PC-3 (cell line): ENCODE data around the gene PRUNE2. TPM values are rescaled to one million over a fixed set of nuclear protein-coding genes. Genes with fewer than 3 reads are reported as not detected.

ENCODE experiments used
- ATAC-seq: fragments of 200-7000 bp; cut with Tn5 transposase; 2 replicates; pipeline ENCODE4 v1.9.1; 2020; ENCODE audit warnings: mild to moderate bottlenecking, moderate library complexity
- BruUV-seq: library from RNA; stranded (reverse); fragments of 400-500 nt; replicated peaks from 2 replicates; lab custom pipeline; 2021; lab: Mats Ljungman, UMichigan
- CTCF ChIA-PET: fragments of 300-600 bp; sonication (Branson Sonifier 250); formaldehyde crosslinking; loops from one replicate; lab custom pipeline; 2022; ENCODE audit warnings: antibody characterized with exemption; lab: Charles Lee
- POLR2A ChIA-PET: fragments of 300-600 bp; sonication (Branson Sonifier 250); formaldehyde crosslinking; loops from one replicate; lab custom pipeline; 2022; ENCODE audit warnings: antibody characterized with exemption; ENCODE audit not compliant: unreplicated experiment; lab: Charles Lee
- DNase-seq: peaks from one replicate; pipeline ENCODE4 v3.0.0-alpha.2; 2015
- H2AFZ ChIP-seq: fragments of 300-600 bp; sonication (generic); 2 replicates; pipeline ENCODE4 v1.6.0; 2016; ENCODE audit warnings: antibody characterized with exemption, low read length
- H3F3A ChIP-seq: fragments of 300-600 bp; sonication (generic); one replicate; pipeline ENCODE4 v1.6.0; 2017; ENCODE audit warnings: antibody characterized with exemption, low read length, control low read depth, mild to moderate bottlenecking; ENCODE audit not compliant: unreplicated experiment
- H3K27ac ChIP-seq: fragments of 300-600 bp; sonication (generic); 2 replicates; pipeline ENCODE4 v1.5.1; 2016; ENCODE audit warnings: mild to moderate bottlenecking, low read length
- H3K27me3 ChIP-seq: fragments of 300-600 bp; sonication (generic); 2 replicates; pipeline ENCODE4 v1.6.1; 2016; ENCODE audit warnings: low read length, mixed read lengths
- H3K36me3 ChIP-seq: fragments of 300-600 bp; sonication (generic); 2 replicates; pipeline ENCODE4 v1.6.1; 2016; ENCODE audit warnings: low read depth, mixed run types, low read length, mixed read lengths
- H3K4me1 ChIP-seq: fragments of 300-600 bp; sonication (generic); 2 replicates; pipeline ENCODE4 v1.5.1; 2016; ENCODE audit warnings: low read length; ENCODE audit not compliant: insufficient read depth
- H3K4me2 ChIP-seq: fragments of 300-600 bp; sonication (generic); 2 replicates; pipeline ENCODE4 v1.6.0; 2016; ENCODE audit warnings: low read length
- H3K4me3 ChIP-seq: fragments of 300-600 bp; sonication (generic); 2 replicates; pipeline ENCODE4 v1.5.1; 2016; ENCODE audit warnings: mild to moderate bottlenecking, low read length, mixed read lengths
- H3K79me2 ChIP-seq: fragments of 300-600 bp; sonication (generic); 2 replicates; pipeline ENCODE4 v1.6.1; 2017; ENCODE audit warnings: low read length, mixed read lengths
- H3K9ac ChIP-seq: fragments of 300-600 bp; sonication (generic); 2 replicates; pipeline ENCODE4 v1.6.0; 2016; ENCODE audit warnings: mild to moderate bottlenecking, low read length
- H3K9me2 ChIP-seq: fragments of 300-600 bp; sonication (generic); replicated peaks from 2 replicates; pipeline ENCODE4 v1.6.1; 2016; ENCODE audit warnings: mixed run types, low read length, mixed read lengths
- H3K9me3 ChIP-seq: fragments of 300-600 bp; sonication (generic); 2 replicates; pipeline ENCODE4 v1.6.1; 2016; ENCODE audit warnings: low read length, mixed read lengths
- H4K20me1 ChIP-seq: fragments of 300-600 bp; sonication (generic); 2 replicates; pipeline ENCODE4 v1.6.1; 2016; ENCODE audit warnings: low read length, mixed read lengths
- EZH2 ChIP-seq: fragments of 300-600 bp; sonication (generic); IDR thresholded peaks from one replicate; pipeline ENCODE4 v1.6.1; 2017; ENCODE audit warnings: antibody characterized with exemption, mild to moderate bottlenecking, low read length; ENCODE audit not compliant: unreplicated experiment
- EZH2phosphoT487 ChIP-seq: fragments of 300-600 bp; sonication (generic); IDR thresholded peaks from 2 replicates; pipeline ENCODE4 v1.6.1; 2018; ENCODE audit warnings: mild to moderate bottlenecking, antibody characterized with exemption, low read length, borderline replicate concordance
- intact Hi-C: fragments of 100-400 bp; cut with micrococcal nuclease; formaldehyde crosslinking; loops from 2 replicates; pipeline ENCODE4 v1.9.0; 2023
- total RNA-seq: library from RNA; depleted of rRNA; stranded (reverse); fragments of >200 nt; gene quantifications from 2 replicates; pipeline ENCODE4 v1.2.3, GENCODE V29; 2014
- TF ChIP-seq, protein P1 (sequence below): fragments of 300-600 bp; sonication (generic); conservative IDR thresholded peaks from 2 replicates; pipeline ENCODE4 v1.5.1; 2017; ENCODE audit warnings: antibody characterized with exemption, low read depth, mild to moderate bottlenecking, low read length

PRUNE2 gene
- total RNA-seq, 1 experiment from 2014 or later: not detected

DNA sequence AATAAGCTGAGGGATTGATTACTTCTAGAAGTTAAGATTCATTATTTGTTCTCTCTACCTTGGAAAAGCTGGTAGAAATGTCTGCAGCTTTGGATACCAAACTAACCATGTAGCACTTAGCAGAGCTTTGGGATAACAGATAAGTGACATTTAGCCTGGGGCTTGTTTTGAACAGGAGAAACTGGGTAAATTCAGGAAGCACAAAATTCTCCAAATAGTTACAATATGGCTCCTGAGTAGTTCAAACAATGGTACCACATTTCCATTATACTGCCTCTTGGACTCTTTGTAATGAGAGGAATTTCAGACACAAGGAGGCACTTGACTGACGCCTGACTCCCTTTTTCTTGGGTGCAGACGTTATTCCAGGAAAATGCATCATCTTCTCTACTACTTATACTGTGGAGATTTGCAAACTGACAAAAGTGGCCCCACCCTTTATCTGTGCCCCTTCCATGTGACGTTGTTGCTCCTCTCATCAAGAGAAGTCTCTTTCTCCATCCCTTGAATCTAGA, 22.5 kb downstream of the PRUNE2 start:
- Histone ChIP-seq H3F3A (no peaks in the 10 kb centered on the region), H3K27ac (no peak overlapping the region), H3K9me3 (no peaks in the 10 kb centered on the region), H3K4me3 (no peak overlapping the region), H3K79me2 (no peaks in the 10 kb centered on the region), H3K4me1 (no peaks in the 10 kb centered on the region), H2AFZ (no peak overlapping the region), H3K9ac (no peak overlapping the region), H3K9me2 (no peaks in the 10 kb centered on the region), H3K27me3 (no peaks in the 10 kb centered on the region), H3K4me2 (no peak overlapping the region), H4K20me1 (no peaks in the 10 kb centered on the region), H3K36me3 (no peaks in the 10 kb centered on the region)
- ChIA-PET CTCF (no interaction called here), POLR2A (no interaction called here)
- TF ChIP-seq EZH2: no peak
- no peak for TF ChIP-seq EZH2phosphoT487
- TF ChIP-seq, protein P1, sequence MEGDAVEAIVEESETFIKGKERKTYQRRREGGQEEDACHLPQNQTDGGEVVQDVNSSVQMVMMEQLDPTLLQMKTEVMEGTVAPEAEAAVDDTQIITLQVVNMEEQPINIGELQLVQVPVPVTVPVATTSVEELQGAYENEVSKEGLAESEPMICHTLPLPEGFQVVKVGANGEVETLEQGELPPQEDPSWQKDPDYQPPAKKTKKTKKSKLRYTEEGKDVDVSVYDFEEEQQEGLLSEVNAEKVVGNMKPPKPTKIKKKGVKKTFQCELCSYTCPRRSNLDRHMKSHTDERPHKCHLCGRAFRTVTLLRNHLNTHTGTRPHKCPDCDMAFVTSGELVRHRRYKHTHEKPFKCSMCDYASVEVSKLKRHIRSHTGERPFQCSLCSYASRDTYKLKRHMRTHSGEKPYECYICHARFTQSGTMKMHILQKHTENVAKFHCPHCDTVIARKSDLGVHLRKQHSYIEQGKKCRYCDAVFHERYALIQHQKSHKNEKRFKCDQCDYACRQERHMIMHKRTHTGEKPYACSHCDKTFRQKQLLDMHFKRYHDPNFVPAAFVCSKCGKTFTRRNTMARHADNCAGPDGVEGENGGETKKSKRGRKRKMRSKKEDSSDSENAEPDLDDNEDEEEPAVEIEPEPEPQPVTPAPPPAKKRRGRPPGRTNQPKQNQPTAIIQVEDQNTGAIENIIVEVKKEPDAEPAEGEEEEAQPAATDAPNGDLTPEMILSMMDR: no peak
- intact Hi-C loops: no loop called here
- DNase-seq (no peak), ATAC-seq (no peak)
- BruUV-seq: no TSS peak

DNA sequence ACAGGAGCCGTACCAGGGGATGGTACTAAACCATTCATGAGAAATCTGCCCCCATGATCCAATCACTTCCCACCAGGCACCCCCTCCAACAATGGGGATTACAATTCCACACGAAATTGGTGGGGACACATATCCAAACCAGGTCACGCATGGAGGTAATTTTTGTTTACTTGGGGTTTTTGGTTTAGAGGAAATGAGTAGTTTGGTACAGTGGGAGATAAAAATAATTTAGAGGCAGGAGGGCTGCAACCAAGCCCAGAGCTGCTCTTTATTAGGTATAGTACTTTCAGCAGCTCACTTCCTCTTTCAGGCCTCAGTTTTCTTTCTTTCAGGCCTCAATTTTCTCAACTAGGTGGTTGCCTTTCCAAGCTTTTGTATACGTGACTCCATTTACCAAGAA, 23.2 kb downstream of the PRUNE2 start:
- Histone ChIP-seq H3K27ac (no peak overlapping the region), H3K27me3 (no peaks in the 10 kb centered on the region), H3K9me2 (no peaks in the 10 kb centered on the region), H2AFZ (no peak overlapping the region), H3K4me2 (no peak overlapping the region), H3F3A (no peaks in the 10 kb centered on the region), H3K4me3 (no peak overlapping the region), H4K20me1 (no peaks in the 10 kb centered on the region), H3K9ac (no peak overlapping the region), H3K36me3 (no peaks in the 10 kb centered on the region), H3K79me2 (no peaks in the 10 kb centered on the region), H3K9me3 (no peaks in the 10 kb centered on the region), H3K4me1 (no peaks in the 10 kb centered on the region)
- CTCF ChIA-PET: no interaction called here
- ATAC-seq (no peak), DNase-seq (no peak)
- BruUV-seq: no TSS peak
- intact Hi-C loops: no loop called here
- POLR2A ChIA-PET: no interaction called here
- TF ChIP-seq EZH2phosphoT487 (no peak), EZH2 (no peak)
- TF ChIP-seq, protein P1: no peak

- intact Hi-C loops: no loop called here
- no peak overlapping the region for H3K9ac ChIP-seq
- no peaks in the 10 kb centered on the region for H3K27me3 ChIP-seq
- ChIA-PET CTCF (no interaction called here), POLR2A (no interaction called here)
- no peak overlapping the region for H3K27ac ChIP-seq
- no peaks in the 10 kb centered on the region for H3K4me1 ChIP-seq
- no peaks in the 10 kb centered on the region for H3K9me3 ChIP-seq
- TF ChIP-seq, protein P1: no peak
- no peak for TF ChIP-seq EZH2
- no peak for TF ChIP-seq EZH2phosphoT487
- no peak for ATAC-seq
- no peaks in the 10 kb centered on the region for H3K36me3 ChIP-seq
- H3K79me2 ChIP-seq: no peaks in the 10 kb centered on the region
- H3K9me2 ChIP-seq: no peaks in the 10 kb centered on the region
- H3F3A ChIP-seq: no peaks in the 10 kb centered on the region
- no peak overlapping the region for H2AFZ ChIP-seq
- no TSS peak for BruUV-seq
- no peak overlapping the region for H3K4me2 ChIP-seq
- no peak for DNase-seq
- H4K20me1 ChIP-seq: no peaks in the 10 kb centered on the region
- H3K4me3 ChIP-seq: no peak overlapping the region
Measured at GRCh38 chr9:76880210-76880609, 25.7 kb downstream of the PRUNE2 start.
